ENCODE data around the gene PRR7.

Gene PRR7

DNA sequence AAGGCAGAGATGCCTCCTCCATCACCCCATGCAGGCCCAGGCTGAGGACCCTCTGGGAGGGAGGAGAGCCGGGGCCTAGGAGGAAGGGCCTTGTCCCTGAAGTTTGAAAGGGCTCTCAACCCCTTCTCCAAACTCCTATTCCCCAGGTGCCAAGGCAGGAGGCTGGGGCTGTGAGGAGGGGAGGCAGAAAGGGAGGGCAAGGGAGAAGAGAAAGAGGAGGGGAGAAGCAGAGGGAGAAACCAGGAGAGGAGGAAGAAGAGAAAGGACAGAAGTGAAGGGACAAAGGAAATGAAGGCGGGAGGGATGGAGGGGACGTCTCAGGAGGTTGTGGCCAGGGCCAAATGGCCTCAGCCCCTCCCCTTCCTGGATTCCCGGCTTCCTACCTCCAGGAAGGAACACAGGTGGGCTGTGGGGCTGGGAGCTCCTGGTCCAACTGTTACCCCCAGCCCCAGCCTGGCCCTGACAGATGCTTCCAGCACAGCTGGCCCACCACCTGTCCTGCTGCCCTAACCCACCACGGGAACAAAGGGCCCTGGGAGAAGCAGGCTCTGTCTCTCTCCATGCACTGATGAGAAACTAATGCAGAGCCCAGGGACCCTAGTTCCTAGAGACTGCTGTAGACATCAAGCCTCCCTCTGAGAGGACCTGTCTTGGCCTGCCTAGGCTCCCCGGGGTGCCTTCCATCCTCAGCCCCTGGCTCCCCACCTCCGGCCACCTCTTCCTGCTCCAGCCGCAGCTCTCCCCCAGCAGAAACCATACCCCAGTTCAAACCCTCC, 23.3 kb downstream of the PRR7 start:
- no peak for DNase-seq (ENCODE audit: low spot score)

DNA sequence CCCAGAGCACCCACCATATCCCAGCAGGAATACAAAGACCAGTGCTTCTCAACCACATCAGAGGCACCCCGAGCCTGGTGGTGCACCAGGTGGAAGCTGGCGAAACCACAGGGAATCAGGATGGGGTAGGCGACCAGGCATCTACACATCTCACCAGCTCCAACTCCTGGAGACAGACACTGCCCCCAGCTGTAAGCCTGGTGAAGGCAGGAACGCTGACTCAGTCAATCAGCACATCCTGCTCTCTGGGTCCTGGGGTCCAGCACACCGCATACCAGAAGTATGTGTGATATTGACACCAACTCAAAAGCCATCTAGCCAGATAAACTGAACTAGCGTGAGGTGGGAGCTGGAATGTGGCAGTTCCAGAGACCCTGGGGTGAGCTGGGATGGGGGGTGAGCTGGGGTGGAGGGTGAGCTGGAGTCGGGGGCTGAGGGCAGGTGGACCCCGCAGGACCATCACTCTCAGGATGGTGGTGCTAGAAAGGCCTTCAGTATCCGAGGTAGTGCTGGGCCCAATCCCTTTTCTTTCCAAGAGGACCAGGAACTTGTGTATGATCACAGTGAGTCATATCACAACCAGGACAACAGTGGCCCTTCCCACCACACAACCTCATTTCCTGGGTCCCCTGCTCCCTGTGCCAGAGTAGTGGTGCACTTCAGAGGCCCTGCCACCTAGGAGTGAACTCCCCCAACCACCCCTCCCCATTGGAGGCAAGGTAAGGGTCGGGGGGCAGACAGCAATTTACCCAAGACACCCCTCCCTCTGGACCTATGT, 24.3 kb downstream of the PRR7 start:
- DNase-seq (ENCODE audit: low spot score) = no peak

DNA sequence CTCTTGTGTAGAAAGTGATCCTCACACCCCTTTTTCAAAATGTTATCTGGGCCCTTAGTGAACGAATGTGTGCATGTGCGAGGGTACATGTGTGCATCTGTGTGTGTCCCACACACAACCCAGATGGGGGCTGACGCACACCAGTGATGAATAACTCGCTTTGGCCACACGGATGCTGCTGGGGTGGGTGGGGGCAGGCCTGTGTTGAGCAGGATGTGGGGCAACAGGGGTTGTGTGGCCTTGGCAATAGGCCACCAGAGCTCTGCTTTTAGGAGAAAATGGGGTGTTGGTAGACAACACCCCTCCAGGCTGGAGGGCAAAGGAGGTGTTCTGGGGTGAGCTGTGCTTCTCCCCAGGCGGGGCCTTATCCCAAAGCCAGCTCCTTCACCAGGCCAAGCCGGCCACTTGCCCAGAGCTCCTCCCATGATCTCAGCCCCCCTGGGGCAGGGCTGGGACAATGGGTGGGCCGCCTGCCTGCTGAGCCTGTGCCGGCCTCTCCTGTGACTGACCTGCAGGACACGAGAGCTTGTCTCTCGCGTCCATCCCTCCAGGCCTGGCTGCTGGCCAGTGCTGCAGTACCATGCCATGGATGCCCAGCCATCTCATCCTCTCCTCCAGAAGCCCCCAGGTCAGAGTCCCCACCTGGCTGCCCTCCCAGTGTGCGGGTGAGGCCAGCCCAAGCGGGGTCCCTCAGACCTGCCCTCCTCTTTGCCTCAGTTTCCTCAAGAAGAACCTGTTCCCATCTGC, 25.2 kb downstream of the PRR7 start:
- no peak for DNase-seq (ENCODE audit: low spot score)

DNA sequence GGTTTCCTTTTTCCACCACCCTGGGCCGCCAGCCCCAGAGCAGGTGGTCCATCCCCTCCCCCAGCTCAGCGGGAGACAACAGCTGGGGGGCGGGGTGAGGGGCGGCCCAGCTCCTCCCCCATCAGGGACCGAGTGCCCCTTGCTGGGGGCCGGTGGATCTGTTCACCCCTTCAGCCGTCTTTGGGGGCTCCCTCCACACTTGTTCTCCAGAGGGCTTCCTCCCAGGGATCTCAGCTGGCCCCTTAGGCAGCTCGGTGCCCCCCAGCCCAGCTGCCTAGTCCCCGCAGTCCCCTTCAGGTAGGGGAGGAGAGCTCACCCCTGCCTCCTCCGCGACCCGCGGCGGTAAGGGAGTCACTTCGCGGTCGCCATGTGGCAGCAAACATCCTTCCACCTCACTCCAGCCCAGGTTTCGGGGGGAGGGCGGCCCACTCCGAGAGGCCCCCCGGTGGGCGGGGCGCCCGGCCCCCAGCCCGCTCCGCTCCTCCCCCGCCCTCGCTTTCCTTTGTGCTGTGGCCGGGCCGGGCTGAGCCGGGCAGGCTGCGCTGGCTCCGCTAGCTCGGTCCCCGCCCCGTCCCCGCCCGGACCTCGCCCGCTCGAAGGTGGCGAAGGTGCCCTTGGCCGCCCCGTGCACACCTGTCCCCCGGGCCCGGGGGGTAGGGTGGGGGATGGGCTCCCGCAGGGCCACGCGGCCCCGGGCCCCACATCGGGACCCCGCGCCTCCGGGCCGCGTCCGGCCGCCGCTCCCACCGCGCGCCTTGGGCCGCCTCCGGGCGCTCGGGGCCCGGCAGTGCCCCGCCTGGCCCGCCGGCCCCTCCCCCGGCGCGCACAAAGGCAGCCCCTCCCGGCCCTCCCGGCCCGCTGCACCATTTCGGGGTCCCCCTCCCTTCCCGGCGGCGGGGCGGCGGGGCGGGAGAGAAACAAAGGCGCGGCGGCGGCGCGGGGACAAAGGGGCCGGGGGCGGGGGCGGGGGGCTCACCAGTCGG, 26.1 kb downstream of the PRR7 start:
- DNase-seq (ENCODE audit: low spot score) = peak; percentile 87

DNA sequence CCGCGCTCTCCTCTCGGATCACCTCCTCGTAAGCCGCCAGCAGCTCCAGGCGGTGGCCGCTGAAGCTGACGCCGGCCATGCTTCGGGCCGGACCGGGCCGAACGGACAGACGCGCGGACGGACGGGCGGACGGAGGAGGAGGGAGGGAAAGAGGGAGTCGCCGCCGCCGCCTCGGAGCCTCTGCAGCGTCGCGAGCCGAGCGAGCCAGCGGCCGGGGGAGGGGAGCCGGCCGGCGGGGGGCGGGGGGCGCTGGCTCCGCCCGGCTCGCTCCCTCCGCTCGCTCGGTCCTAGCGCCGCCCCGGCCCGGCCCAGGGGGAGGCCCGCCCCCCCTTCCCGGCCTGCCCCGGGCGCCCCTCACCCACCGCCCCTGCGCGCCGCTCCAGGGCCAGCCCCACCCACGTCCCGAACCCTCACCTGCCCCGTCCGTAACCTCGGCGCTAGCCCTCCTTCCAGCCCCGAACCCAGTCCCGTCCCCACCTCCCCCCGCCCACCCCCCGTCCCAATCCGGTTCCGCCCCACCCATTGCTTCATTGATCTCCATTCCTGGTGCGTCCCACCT, 26.9 kb downstream of the PRR7 start, which contains the start of gene DBN1:
TSS of gene DBN1 (minus strand) at position 192 of the 559 bp plus-strand sequence. CDS start at position 79, 113 bp downstream.
- peak; percentile 97 for DNase-seq (ENCODE audit: low spot score)

DNA sequence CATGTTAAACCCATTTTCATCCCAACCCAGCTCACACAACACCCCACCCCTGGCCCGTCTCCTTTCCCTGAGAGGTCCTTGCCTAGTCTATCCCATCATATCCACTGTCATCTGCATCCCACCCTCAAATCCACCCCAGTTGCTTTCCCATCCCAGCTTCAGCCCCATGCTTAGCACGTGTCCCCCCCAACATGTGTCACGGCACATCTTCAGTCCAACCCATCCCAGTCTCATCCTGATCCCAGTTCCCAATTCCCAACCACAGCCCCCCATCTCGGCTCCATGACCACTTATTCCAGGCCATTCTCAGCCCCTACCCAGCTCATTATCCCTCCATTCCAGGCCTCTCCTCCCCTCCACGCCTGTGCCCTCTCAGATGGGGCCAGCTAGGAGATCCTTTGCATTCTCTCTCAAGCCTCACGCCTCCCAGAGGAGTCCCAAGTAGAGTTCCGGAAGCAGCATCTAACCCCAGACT, 27.4 kb downstream of the PRR7 start:
- no peak for DNase-seq (ENCODE audit: low spot score)

DNA sequence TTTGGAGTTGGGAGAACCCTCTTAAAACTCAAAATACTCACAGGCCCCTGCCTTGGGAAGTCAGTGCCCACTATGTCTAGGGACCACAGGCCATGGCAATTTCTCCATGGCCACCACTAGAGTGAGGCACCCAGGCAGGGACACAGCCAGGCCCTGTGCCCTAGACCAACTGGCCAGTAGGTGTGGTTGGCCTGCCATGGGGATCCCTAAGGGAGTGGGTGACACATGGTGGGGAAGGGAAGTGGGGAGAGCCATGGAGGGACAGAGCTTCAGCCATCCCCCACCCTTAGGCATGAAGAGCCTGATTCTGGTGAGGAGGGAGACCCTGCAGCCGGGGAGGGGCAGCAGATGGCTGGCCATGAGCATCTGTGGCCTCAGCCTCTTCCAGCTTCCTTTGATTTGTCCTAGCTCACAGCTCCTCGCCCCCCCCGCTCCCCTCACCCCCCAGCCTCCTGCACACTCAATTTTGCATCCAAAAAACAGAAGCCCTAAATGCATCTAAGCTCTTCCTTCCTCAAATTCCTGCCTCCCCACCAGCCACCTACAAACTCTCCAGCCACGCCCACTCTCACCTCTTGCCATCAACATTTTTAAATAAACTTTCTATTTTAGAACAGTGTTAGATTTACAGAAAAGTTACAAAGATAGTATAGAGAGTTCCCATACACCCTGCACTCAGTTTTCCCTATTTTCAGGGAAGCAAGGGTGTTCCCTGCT, 28.4 kb downstream of the PRR7 start:
- DNase-seq (ENCODE audit: low spot score) = no peak

DNA sequence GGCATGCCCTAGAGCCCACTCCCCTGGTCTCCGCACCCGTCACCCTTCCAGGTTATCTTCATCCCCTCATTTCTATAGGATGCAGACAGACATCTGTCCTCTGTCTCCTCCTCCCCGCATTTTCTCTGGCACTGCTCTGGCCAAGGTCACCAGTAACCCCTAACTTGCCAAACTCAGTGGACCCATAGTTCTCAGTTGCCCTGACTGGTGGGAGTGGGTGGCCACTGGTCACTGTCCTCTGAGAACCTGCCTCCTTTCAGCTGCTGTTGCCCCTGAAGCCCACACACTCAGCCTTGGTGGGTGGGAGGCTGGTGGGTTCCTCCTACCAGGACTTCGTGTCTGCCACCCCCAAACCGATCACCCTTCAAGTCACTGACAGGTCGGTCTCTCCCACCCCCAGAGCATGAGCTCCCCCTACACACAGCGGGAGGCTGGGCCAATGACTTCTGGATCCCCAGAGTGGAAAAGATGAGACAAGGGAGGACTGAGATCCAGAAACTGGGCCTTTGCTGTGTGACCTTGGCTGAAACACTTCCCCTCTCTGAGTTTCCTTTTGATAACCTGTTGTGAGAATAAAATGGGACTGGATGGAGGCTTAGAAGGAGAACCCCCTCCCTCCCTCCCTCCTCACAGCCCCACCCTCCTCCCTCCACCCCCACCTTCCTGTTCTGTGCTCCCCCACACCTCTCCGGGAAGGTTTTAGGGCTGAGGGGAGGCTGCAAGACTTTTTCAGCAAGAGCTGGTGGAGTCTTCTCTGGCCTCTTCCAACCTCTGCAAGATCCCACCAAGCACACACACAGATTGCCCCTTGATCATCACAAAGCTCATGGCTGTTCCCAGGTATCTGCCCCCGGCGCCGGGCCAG, 29.2 kb downstream of the PRR7 start:
- no peak for DNase-seq (ENCODE audit: low spot score)

DNA sequence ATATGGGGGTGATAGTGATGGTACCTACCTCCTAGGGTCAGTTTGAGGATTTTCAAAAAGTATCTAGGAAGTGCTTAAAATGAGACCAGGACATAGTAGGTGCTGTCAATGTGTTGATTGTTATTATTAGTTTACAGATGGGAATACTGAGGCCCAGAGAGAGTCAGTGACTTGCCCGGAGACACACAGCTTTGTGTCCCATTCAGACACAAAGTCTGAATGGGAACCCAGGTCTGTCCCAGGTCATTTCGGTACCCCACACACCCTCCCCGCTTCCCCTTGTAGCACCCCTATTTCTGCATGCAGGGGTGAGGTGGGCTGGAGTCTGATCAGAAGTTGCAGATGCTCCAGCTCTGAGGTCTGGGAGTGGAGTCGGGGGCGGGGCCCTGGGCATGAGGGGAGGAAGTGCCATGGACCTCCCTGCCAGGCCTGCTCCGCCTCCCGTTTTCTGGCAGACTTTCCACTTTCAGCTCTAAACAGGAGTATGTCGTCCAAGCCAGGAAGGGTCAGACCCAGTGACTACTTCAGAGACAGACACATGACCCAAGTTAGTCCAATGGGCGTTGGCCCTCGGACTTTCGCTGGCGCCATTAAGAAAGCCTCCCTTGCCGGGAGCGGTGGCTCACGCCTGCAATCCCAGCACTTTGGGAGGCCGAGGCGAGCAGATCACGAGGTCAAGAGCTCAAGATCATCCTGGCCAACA, 30.1 kb downstream of the PRR7 start:
- no peak for DNase-seq (ENCODE audit: low spot score)

DNA sequence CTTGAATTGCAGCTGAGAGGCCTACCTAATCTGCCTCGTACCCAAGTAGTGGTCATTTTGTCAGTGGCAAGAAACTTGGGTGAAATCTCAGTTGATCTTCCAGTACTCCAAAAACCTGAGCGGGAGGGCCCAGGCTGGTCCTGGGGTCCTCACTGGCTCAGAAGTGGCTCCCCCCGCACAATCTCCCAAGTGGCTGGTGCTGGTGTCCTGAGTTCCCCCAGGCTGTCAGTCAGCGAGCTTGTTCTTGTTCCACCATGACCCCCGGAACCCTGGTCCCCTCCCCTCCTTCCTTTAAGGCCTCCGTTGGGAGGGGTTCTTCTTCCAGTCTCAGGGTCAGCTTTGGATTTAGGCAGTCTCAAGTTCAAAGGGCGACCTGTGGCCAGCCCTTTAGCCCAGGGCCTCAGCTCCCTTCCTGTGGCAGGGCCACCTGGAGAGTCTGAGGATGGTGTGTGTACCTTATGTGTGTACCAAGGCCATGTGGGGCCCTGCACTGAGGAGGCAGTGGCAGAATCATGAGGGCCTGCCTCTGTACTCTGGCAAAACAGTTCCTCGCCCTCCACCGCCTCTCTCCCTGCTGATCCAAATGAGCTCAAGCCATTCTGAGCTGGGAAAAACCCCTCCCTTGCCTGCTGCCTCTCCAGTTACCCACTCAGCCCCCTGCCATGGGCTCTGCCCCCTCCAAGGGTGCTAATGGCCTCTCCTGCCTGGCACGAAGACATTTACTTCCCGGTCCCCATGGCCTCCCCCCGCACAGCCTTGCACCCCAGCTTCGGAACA, 31.3 kb downstream of the PRR7 start:
- no peak for DNase-seq (ENCODE audit: low spot score)

DNA sequence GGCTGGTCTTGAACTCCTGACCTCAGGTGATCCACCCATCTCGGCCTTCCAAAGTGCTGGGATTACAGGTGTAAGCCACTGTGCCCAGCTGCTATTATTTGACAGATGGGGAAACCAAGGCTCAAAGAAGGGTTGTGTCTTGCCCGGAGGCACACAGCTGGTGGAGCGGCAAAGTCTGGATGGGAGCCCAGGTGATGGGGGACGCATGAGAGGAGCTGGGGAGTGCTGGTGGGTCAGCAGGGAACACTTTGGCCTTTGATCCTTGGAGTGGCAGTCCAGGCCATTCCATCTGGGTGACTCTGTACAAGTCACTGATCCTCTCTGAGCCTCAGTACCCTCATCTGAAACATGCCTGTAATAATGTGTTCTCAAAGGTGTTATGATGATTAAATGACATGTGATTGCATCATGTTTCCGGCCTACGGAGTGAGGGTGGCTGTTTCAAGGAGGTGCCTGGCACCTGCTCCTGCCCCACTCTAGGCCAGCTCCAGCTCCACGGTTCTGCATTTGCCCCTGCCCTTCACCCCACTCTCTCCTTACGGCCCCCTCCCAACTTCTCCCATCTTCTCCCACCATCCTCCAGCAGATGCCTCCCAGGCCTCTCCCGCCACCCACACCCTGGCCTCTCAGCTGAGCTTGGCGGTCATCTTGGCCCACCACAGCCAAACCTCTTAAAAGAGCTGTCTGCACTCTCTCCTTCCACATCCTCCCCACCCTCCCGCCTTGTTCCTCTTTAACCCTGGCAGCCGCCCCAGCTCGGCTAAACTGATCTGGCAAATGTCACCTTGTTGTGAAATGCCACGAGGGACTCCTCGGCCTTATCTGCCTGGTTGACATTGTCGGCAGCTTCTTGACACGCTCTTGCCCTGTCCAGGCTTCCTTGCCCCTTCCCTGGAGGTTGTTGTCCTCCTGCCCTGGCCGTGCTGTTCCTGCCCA, 32.4 kb downstream of the PRR7 start:
- DNase-seq (ENCODE audit: low spot score) = no peak

DNA sequence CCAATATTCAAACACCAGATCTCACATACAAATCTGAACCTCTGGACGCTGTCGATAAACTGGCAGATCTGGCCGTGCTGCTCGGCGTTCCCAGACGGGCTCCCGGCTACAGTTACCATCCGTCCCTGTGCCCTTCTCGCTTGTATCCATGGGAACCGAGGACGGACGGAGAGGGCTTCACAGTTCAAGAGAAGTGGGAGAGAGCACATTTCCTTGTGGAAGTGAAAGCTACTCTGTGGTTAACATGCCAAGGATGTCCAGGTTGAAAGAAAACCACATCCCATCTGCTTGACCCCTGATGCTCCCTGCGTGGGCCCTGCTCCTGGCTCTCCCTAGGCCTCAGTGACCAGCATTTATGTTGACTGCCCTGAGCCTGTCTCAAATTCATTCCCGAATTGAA, 33.2 kb downstream of the PRR7 start:
- no peak for DNase-seq (ENCODE audit: low spot score)

DNA sequence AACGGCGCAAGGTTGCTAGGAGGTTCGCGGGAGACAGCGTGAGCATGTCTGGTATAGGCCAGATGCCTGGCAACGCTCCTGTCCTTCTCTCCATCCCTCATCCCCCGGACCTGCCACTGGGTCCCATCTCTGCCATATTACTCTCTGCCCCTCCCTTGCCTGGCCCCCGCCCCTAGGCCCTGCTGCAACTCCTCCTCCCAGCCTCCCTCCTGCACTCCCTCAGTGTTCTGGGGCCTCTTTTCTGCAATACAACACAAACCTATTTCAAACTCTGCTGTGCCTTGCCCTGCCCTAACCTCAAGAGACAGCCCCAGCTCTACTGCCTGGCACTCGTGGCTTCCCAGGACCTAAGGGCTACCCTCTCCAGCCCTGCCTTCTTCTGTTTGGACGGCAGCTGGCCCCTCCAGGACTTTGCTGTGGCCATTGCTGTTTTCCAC, 35.8 kb downstream of the PRR7 start:
- no peak for DNase-seq (ENCODE audit: low spot score)

DNA sequence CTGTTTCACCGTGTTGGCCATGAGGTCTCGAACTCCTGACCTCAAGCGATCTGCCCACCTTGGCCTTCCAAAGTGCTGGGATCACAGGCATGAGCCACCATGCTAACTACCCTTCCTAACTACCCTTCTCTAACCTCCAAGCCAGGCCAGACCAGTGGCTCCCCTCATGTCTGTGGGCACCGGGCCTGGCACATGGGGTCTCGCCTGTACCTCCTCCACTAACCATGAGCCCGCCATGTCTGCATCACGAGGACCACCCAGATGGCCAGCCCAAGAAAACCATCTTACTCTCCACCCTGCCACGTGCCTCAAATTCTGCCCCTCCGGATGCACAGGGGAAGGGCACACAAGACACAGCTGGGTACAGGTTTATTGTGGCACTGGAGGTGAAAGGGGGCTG, 36.4 kb downstream of the PRR7 start:
- no peak for DNase-seq (ENCODE audit: low spot score)

DNA sequence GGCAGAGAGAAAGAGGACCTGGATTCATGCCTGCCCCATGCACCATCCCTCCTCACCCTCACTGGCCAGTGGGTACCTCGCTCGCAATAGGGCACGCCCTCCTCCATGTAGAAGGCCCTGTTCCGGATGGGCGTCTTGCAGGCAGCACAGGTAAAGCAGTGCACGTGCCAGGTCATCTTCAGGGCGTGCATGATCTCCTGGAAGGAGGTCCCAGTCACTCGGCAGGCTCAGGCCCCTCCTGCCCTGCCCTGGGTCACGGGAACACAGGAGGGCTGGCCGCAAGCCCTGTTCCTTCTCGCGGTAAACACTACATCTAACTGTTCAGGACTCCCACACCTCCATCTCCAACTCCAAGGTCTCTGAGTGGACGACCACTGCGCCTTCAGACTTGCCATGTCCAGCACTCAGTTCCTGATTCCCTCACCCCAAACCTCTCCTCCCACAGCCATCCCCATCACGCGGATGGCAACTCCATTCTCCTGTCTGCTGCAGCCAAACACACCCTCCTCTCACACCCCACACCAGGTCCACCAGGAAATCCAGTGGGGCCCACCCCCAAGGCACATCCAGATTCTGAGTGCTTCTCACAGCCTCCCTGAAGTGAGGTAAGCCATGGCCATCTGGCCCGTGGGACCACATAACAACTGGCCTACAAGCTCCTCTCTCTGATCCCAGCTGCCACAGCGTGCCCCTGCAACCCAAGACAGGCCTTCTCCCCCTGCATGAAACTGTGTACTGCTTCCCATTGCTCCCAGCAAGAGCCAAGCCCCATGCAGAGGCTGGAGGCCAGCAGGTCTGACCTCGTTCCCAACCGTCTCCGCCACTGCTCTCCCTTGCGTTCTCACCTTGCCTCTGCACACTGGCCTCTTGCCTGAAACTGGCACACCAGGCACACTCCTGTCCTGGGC, 37.6 kb downstream of the PRR7 start:
- DNase-seq (ENCODE audit: low spot score) = no peak
